ENCODE data around the gene MAS1. TPM values are rescaled to one million over a fixed set of nuclear protein-coding genes. Genes with fewer than 3 reads are reported as not detected.

MAS1 gene
- total and polyA plus RNA-seq, 2 donors (not counting 3 experiments of a cell fraction or from before 2014, with no cell fraction given), result not detected

GRCh38 chr6:159879856-159880255 lies 10.9 kb upstream of the MAS1 start:
- TF ChIP-seq POLR2AphosphoS5 (IDR thresholded peaks at IDR 0.05; ENCODE audit: insufficient read depth, low read depth, low read length), result no peak
- no peak for TF ChIP-seq POLR2A (IDR thresholded peaks at IDR 0.05; ENCODE audit: low read depth, low read length)
- TF ChIP-seq CTCF (IDR thresholded peaks at IDR 0.05; ENCODE audit: extremely low read depth in 1 of 2, insufficient read depth in 1 of 2, low read depth in 1 of 2, low read length in 2 of 2), result no peak
- no peak for TF ChIP-seq FOS (IDR thresholded peaks at IDR 0.05; ENCODE audit: borderline replicate concordance, insufficient read depth, low read length)
- TF ChIP-seq GATA2 (IDR thresholded peaks at IDR 0.05; ENCODE audit: insufficient read depth, insufficient read length, low read depth, low read length), result no peak
- TF ChIP-seq MYC (IDR thresholded peaks at IDR 0.05; ENCODE audit: low read depth, low read length), result no peak
- TF ChIP-seq MAX (IDR thresholded peaks at IDR 0.05; ENCODE audit: insufficient read depth, insufficient read length), result no peak
- no peak for TF ChIP-seq EZH2 (IDR thresholded peaks at IDR 0.05; ENCODE audit: borderline replicate concordance, low read depth, low read length, severe bottlenecking)
- TF ChIP-seq JUN (IDR thresholded peaks at IDR 0.05; ENCODE audit: borderline replicate concordance, insufficient read depth, insufficient read length, low read depth), result no peak
- no peak overlapping the region for H3K4me3 ChIP-seq (replicated peaks in 1 of 3; ENCODE audit: insufficient read depth in 1 of 3, low read depth in 1 of 3, low read length in 3 of 3)
- no peaks in the 10 kb centered on the region for H3K27me3 ChIP-seq (ENCODE audit: control insufficient read depth in 2 of 2, insufficient read depth in 2 of 2, low read length in 2 of 2)
- no peaks in the 10 kb centered on the region for H3K36me3 ChIP-seq (ENCODE audit: control insufficient read depth in 2 of 2, extremely low read depth in 1 of 2, insufficient read depth in 2 of 2, low read length in 2 of 2)
- no peak overlapping the region for H3K27ac ChIP-seq (ENCODE audit: insufficient read depth, low read depth, low read length)
- CTCF ChIA-PET, result no interaction called here
- no peaks in the 10 kb centered on the region for H3K9me1 ChIP-seq (replicated peaks; ENCODE audit: control insufficient read depth, extremely low read depth, insufficient read depth, low read length)
- no TSS peak for BruUV-seq (replicated peaks)
- FAIRE-seq, result no peak
- no peaks in the 10 kb centered on the region for H3K79me2 ChIP-seq (ENCODE audit: control insufficient read depth, insufficient read depth, low read length)
- no peaks in the 10 kb centered on the region for H3K9me3 ChIP-seq (replicated peaks; ENCODE audit: control insufficient read depth, insufficient read depth, low read length)
- intact Hi-C loops (cut with micrococcal nuclease) (no loop called here), dilution Hi-C loops (cut with MboI; ENCODE audit: extremely low pct_ligation_motif_present, low sequenced_read_pairs) (no loop called here)
- no peak overlapping the region for H3K9ac ChIP-seq (replicated peaks; ENCODE audit: extremely low read depth, insufficient read depth, low read length)
- DNase-seq (ENCODE audit: low read depth, low spot score), result no peak
- H4K20me1 ChIP-seq (replicated peaks; ENCODE audit: control insufficient read depth, extremely low read depth, insufficient read depth, low read length), result no peaks in the 10 kb centered on the region
- POLR2A ChIA-PET, result no interaction called here
- no peak overlapping the region for H2AFZ ChIP-seq (ENCODE audit: low read depth, low read length)
- no peak overlapping the region for H3K4me2 ChIP-seq (ENCODE audit: insufficient read depth, low read length)
- H3K4me1 ChIP-seq (ENCODE audit: control insufficient read depth, extremely low read depth, insufficient read depth, low read length), result no peaks in the 10 kb centered on the region
